Activated CD4-positive, alpha-beta T cell treated with anti-CD3 and anti-CD28 coated beads, Interleukin-2, amount 50 U/mL, for 16 hours (primary cell): ENCODE measurements around the gene GSK3A.

Source experiments
- DNase-seq: peaks from one replicate; pipeline ENCODE4 v3.0.0-alpha.2; 2020

GSK3A gene

GRCh38 chr19:42242512-42243409, at the start of gene GSK3A:
Gene GSK3A, minus strand, starts transcription at chr19:42242602. Its CDS starts 137 bp downstream, at chr19:42242465.
- DNase-seq, result peak; percentile 98

GRCh38 chr19:42291435-42291810, 49.0 kb upstream of the GSK3A start:
- DNase-seq, result no peak

- no peak for DNase-seq
Observed at GRCh38 chr19:42290523-42291434, 48.4 kb upstream of the GSK3A start.

- DNase-seq, result no peak
Observed at GRCh38 chr19:42290136-42290522, 47.7 kb upstream of the GSK3A start.

- DNase-seq, result no peak
Observed at GRCh38 chr19:42289556-42290041, 47.2 kb upstream of the GSK3A start.

GRCh38 chr19:42288881-42289555, 46.6 kb upstream of the GSK3A start:
- DNase-seq, result no peak

- DNase-seq, result no peak
Observed at GRCh38 chr19:42288387-42288786, 46.0 kb upstream of the GSK3A start.

- no peak for DNase-seq
Observed at GRCh38 chr19:42287827-42288107, 45.4 kb upstream of the GSK3A start.

GRCh38 chr19:42287017-42287826, 44.8 kb upstream of the GSK3A start:
- DNase-seq, result no peak

- DNase-seq, result no peak
Observed at GRCh38 chr19:42286349-42287016, 44.1 kb upstream of the GSK3A start.

GRCh38 chr19:42285988-42286348, 43.6 kb upstream of the GSK3A start:
- DNase-seq, result no peak

- no peak for DNase-seq
Observed at GRCh38 chr19:42285541-42285941, 43.1 kb upstream of the GSK3A start.

- no peak for DNase-seq
Observed at GRCh38 chr19:42284591-42285341, 42.4 kb upstream of the GSK3A start.

GRCh38 chr19:42284066-42284501, 41.7 kb upstream of the GSK3A start:
- DNase-seq, result peak; percentile 89

- peak; percentile 96 for DNase-seq
Observed at GRCh38 chr19:42283188-42284065, 41.0 kb upstream of the GSK3A start.

GRCh38 chr19:42282819-42283187, 40.4 kb upstream of the GSK3A start:
- no peak for DNase-seq

GRCh38 chr19:42281827-42282762, 39.7 kb upstream of the GSK3A start:
- no peak for DNase-seq

- DNase-seq, result no peak
Observed at GRCh38 chr19:42281146-42281826, 38.9 kb upstream of the GSK3A start.
